OCI-LY3 (cell line): ENCODE measurements around the gene ERC2.

ENCODE experiments used
- H2AFZ ChIP-seq: fragments of 200-600, 300-600 bp; shearing (Covaris generic); 2 replicates; pipeline ENCODE4 v1.6.0; 2014; ENCODE audit warnings: antibody characterized with exemption, low read depth, low read length
- H3K27ac ChIP-seq: fragments of 200-600, 300-600 bp; sonication (generic); 2 replicates; pipeline ENCODE4 v1.5.1; 2014; ENCODE audit warnings: mild to moderate bottlenecking, low read length, moderate library complexity, mixed read lengths
- H3K27me3 ChIP-seq: fragments of 200-600, 300-600 bp; sonication (generic); 2 replicates; pipeline ENCODE4 v1.6.1; 2014; ENCODE audit warnings: low read depth, low read length, mixed read lengths
- H3K36me3 ChIP-seq: fragments of 200-600, 300-600 bp; sonication (generic); replicated peaks from 2 replicates; pipeline ENCODE3; 2014; ENCODE audit warnings: low read depth, low read length, mixed read lengths
- H3K4me1 ChIP-seq: fragments of 300-600, 200-600 bp; sonication (generic); 2 replicates; pipeline ENCODE4 v1.6.1; 2014; ENCODE audit warnings: low read length, mixed read lengths
- H3K4me2 ChIP-seq: fragments of 200-600, 300-600 bp; sonication (generic); 2 replicates; pipeline ENCODE4 v1.6.1; 2014; ENCODE audit warnings: low read length, mixed read lengths
- H3K4me3 ChIP-seq: fragments of 300-600, 200-600 bp; sonication (generic); 2 replicates; pipeline ENCODE4 v1.5.1; 2014; ENCODE audit warnings: antibody characterized with exemption, mild to moderate bottlenecking, low read length, moderate library complexity
- H3K79me2 ChIP-seq: fragments of 300-600, 200-600 bp; shearing (Covaris generic); 2 replicates; pipeline ENCODE4 v1.6.1; 2014; ENCODE audit warnings: mild to moderate bottlenecking, low read length, mixed read lengths
- H3K9ac ChIP-seq: fragments of 300-600, 200-600 bp; shearing (Covaris generic); 2 replicates; pipeline ENCODE4 v1.6.0; 2014; ENCODE audit warnings: mild to moderate bottlenecking, low read length, moderate library complexity
- H3K9me3 ChIP-seq: fragments of 200-600, 300-600 bp; shearing (Covaris generic); 2 replicates; pipeline ENCODE4 v1.6.1; 2014; ENCODE audit warnings: low read length, mixed read lengths; ENCODE audit not compliant: insufficient read depth
- H4K20me1 ChIP-seq: fragments of 200-600, 300-600 bp; sonication (generic); 2 replicates; pipeline ENCODE4 v1.6.1; 2016; ENCODE audit warnings: low read length, mixed read lengths; ENCODE audit not compliant: insufficient read depth
- EZH2phosphoT487 ChIP-seq: fragments of 200-600 bp; shearing (Covaris generic); IDR thresholded peaks from 2 replicates; pipeline ENCODE4 v1.6.1; 2018; ENCODE audit warnings: antibody characterized with exemption, mixed run types, low read depth
- TF ChIP-seq, protein P1 (sequence below): fragments of 200-600, 300-600 bp; sonication (generic); IDR thresholded peaks from 2 replicates; pipeline ENCODE4 v1.5.1; 2014; ENCODE audit warnings: antibody characterized with exemption, low read length, low read depth

Gene ERC2

DNA sequence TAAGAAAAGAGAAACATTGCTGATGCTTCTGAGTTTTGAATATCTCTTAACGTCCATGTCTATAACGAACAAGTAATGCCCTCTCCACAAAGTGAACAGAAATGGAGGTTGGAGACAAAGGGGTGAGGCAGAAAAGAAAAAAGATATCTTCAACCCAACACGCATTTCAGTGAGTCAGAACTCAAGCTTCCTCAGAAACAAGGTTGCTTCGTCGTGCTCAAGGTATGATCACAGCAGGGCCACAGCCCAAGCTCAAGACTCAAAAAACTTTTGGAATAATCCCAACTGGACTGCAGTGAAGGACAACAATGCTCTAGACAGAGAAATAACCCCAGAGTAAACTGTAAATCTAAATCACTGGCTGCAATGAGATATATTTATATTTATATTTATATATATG, 1000.0 kb downstream of the ERC2 start:
- no peaks in the 10 kb centered on the region for H3K79me2 ChIP-seq
- no peak overlapping the region for H2AFZ ChIP-seq
- H3K27ac ChIP-seq, result no peak overlapping the region
- H3K4me1 ChIP-seq, result no peaks in the 10 kb centered on the region
- no peaks in the 10 kb centered on the region for H4K20me1 ChIP-seq
- H3K9ac ChIP-seq, result no peak overlapping the region
- no peaks in the 10 kb centered on the region for H3K36me3 ChIP-seq
- no peaks in the 10 kb centered on the region for H3K9me3 ChIP-seq
- peaks cover 35% of the 10 kb centered on the region for H3K27me3 ChIP-seq
- no peak overlapping the region for H3K4me2 ChIP-seq
- H3K4me3 ChIP-seq, result no peak overlapping the region
- no peak for TF ChIP-seq EZH2phosphoT487
- TF ChIP-seq, protein P1, sequence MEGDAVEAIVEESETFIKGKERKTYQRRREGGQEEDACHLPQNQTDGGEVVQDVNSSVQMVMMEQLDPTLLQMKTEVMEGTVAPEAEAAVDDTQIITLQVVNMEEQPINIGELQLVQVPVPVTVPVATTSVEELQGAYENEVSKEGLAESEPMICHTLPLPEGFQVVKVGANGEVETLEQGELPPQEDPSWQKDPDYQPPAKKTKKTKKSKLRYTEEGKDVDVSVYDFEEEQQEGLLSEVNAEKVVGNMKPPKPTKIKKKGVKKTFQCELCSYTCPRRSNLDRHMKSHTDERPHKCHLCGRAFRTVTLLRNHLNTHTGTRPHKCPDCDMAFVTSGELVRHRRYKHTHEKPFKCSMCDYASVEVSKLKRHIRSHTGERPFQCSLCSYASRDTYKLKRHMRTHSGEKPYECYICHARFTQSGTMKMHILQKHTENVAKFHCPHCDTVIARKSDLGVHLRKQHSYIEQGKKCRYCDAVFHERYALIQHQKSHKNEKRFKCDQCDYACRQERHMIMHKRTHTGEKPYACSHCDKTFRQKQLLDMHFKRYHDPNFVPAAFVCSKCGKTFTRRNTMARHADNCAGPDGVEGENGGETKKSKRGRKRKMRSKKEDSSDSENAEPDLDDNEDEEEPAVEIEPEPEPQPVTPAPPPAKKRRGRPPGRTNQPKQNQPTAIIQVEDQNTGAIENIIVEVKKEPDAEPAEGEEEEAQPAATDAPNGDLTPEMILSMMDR, result no peak

DNA sequence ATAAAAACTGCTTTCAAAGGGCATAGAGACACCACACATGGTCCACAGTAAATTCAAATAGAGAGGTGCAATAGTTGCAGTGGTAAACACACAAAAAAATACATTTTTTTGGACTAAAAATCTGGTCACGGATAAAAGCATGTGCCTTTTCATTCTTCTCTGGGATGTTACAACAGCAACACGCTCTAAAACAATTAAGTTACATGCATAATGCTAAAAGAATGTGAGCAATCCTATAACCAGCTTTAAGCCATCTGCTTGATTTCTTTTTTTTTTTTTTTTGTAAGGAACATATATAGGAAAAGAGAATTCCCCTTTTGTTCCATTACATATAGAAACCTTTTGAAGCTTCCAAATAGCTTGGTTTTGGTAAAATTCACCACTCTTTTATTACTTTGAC, 1001.2 kb downstream of the ERC2 start:
- Histone ChIP-seq H3K9me3 (no peaks in the 10 kb centered on the region), H3K4me3 (no peak overlapping the region), H2AFZ (no peak overlapping the region), H4K20me1 (no peaks in the 10 kb centered on the region), H3K9ac (no peak overlapping the region), H3K27ac (no peak overlapping the region), H3K4me1 (no peaks in the 10 kb centered on the region), H3K36me3 (no peaks in the 10 kb centered on the region), H3K27me3 (peaks cover 35% of the 10 kb centered on the region), H3K4me2 (no peak overlapping the region), H3K79me2 (no peaks in the 10 kb centered on the region)
- no peak for TF ChIP-seq EZH2phosphoT487
- TF ChIP-seq, protein P1, result no peak

DNA sequence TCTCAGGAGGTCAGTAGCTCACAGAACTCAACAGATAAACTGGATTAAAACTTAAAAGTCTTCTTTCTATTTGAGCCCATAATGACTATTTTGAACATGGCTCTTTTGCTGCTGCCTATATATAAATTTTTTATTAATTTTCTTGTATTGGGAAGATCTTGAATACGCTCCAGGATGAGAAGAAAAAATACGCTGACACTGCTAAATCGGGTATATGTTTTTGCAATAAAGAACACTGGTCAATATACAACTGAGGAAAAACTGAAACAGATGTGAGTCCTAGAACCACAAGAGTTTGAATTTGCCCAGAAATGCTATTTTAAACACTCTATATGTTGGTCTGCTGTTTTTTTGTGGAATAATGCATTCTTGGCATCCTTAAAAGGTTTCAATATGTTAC, 1001.7 kb downstream of the ERC2 start:
- Histone ChIP-seq H3K4me1 (no peaks in the 10 kb centered on the region), H3K36me3 (no peaks in the 10 kb centered on the region), H3K27ac (no peak overlapping the region), H3K4me3 (no peak overlapping the region), H4K20me1 (no peaks in the 10 kb centered on the region), H3K9ac (no peak overlapping the region), H3K9me3 (no peaks in the 10 kb centered on the region), H3K27me3 (peaks cover 35% of the 10 kb centered on the region), H2AFZ (no peak overlapping the region), H3K4me2 (no peak overlapping the region), H3K79me2 (no peaks in the 10 kb centered on the region)
- TF ChIP-seq EZH2phosphoT487, result no peak
- TF ChIP-seq, protein P1, result no peak

DNA sequence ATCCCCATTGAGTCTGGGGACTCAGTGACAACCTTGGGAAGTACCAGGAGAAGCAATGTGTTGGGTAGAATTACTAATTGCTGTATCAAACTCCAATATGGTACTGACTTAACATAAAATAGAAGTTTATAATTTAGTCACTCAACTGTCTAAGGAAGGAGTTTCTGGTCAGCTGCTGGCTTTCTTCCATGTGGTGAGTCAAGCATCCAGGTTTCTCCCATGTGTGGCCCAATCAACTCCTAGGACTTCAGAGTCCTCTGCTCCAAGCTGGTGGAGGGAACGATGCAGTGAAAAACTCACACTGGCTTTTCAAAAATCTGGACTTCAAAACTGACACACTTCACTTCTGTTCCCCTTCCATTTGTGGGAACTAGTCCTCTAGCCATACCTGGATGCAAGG, 1006.4 kb downstream of the ERC2 start:
- no peak for TF ChIP-seq EZH2phosphoT487
- TF ChIP-seq, protein P1, result no peak
- Histone ChIP-seq H3K4me3 (no peak overlapping the region), H3K9me3 (no peaks in the 10 kb centered on the region)

More for the DNA sequence above, 1006.4 kb downstream of the ERC2 start:
- no peaks in the 10 kb centered on the region for H3K4me1 ChIP-seq
- no peaks in the 10 kb centered on the region for H4K20me1 ChIP-seq
- peaks cover 19% of the 10 kb centered on the region for H3K27me3 ChIP-seq
- no peaks in the 10 kb centered on the region for H3K36me3 ChIP-seq
- no peaks in the 10 kb centered on the region for H3K79me2 ChIP-seq
- no peak overlapping the region for H2AFZ ChIP-seq
- no peak overlapping the region for H3K27ac ChIP-seq
- no peak overlapping the region for H3K9ac ChIP-seq
- H3K4me2 ChIP-seq, result no peak overlapping the region
